Astrocyte (in vitro differentiated cells and primary cell): ENCODE data around the gene WNT7B. TPM values are rescaled to one million over a fixed set of nuclear protein-coding genes. Genes with fewer than 3 reads are reported as not detected.
A peak's percentile ranks its signal among the peaks of the same experiment; 100 is the strongest.

ENCODE experiments used
- DNase-seq: peaks from one replicate; pipeline ENCODE4 v3.0.0-alpha.2; 2010; ENCODE audit warnings: low read depth
- FAIRE-seq: peaks from 2 replicates; lab custom pipeline; 2011; peaks lifted over from hg19 to GRCh38; lab: Jason Lieb, UNC
- H2AFZ ChIP-seq: 2 replicates; pipeline ENCODE4 v1.6.0; 2012; ENCODE audit warnings: low read depth, low read length, inconsistent platforms
- H3K27ac ChIP-seq: 2 replicates; pipeline ENCODE4 v1.5.1; 2011; ENCODE audit warnings: low read depth, low read length, inconsistent platforms
- H3K27me3 ChIP-seq: 2 replicates; pipeline ENCODE4 v1.6.0; 2011; ENCODE audit warnings: low read length, inconsistent platforms; ENCODE audit not compliant: insufficient read depth
- H3K36me3 ChIP-seq: 2 replicates; pipeline ENCODE4 v1.5.1; 2011; ENCODE audit warnings: low read length, inconsistent platforms; ENCODE audit not compliant: insufficient read depth
- H3K4me1 ChIP-seq: 2 replicates; pipeline ENCODE4 v1.5.1; 2011; ENCODE audit warnings: low read length, inconsistent platforms; ENCODE audit not compliant: insufficient read depth
- H3K4me2 ChIP-seq: 2 replicates; pipeline ENCODE4 v1.6.0; 2012; ENCODE audit warnings: low read length, inconsistent platforms
- H3K4me3 ChIP-seq: 2 replicates; pipeline ENCODE4 v1.5.1; 2011; ENCODE audit warnings: low read depth, mild to moderate bottlenecking, low read length, inconsistent platforms; ENCODE audit not compliant: insufficient read depth
- H3K79me2 ChIP-seq: 2 replicates; pipeline ENCODE4 v1.6.0; 2012; ENCODE audit warnings: mild to moderate bottlenecking, low read length, inconsistent platforms; ENCODE audit not compliant: insufficient read depth
- H3K9ac ChIP-seq: 2 replicates; pipeline ENCODE4 v1.6.0; 2012; ENCODE audit warnings: mild to moderate bottlenecking, low read length, inconsistent platforms
- H3K9me3 ChIP-seq: 2 replicates; pipeline ENCODE4 v1.5.1; 2012; ENCODE audit warnings: low read depth, mild to moderate bottlenecking, low read length, inconsistent platforms; ENCODE audit not compliant: insufficient read depth
- H4K20me1 ChIP-seq: 2 replicates; pipeline ENCODE4 v1.6.0; 2012; ENCODE audit warnings: low read length, inconsistent platforms; ENCODE audit not compliant: insufficient read depth
- H3K27ac Mint-ChIP-seq: one replicate; pipeline ENCODE4 v1.8.0; 2021; ENCODE audit warnings: mild to moderate bottlenecking, mixed read lengths; ENCODE audit not compliant: unreplicated experiment
- H3K27me3 Mint-ChIP-seq: one replicate; pipeline ENCODE4 v1.8.0; 2021; ENCODE audit warnings: low read depth, mixed read lengths; ENCODE audit not compliant: unreplicated experiment
- H3K36me3 Mint-ChIP-seq: one replicate; pipeline ENCODE4 v1.8.0; 2021; ENCODE audit warnings: low read depth, mixed read lengths; ENCODE audit not compliant: unreplicated experiment
- H3K4me1 Mint-ChIP-seq: one replicate; pipeline ENCODE4 v1.8.0; 2021; ENCODE audit warnings: low read depth, mixed read lengths; ENCODE audit not compliant: unreplicated experiment
- H3K4me3 Mint-ChIP-seq: one replicate; pipeline ENCODE4 v1.8.0; 2021; ENCODE audit warnings: mild to moderate bottlenecking, moderate library complexity, mixed read lengths; ENCODE audit not compliant: unreplicated experiment
- H3K9me3 Mint-ChIP-seq: one replicate; pipeline ENCODE4 v1.8.0; 2021; ENCODE audit warnings: mild to moderate bottlenecking, mixed read lengths; ENCODE audit not compliant: unreplicated experiment
- EZH2 ChIP-seq: IDR thresholded peaks from 2 replicates; pipeline ENCODE4 v1.6.1; 2012; ENCODE audit warnings: mild to moderate bottlenecking, low read length, inconsistent platforms; ENCODE audit not compliant: insufficient read depth
- total RNA-seq: library from RNA; stranded (reverse); gene quantifications from 2 replicates; pipeline ENCODE4 v1.2.1, GENCODE V29; 2021
- TF ChIP-seq, protein P1 (sequence below): IDR thresholded peaks from 2 replicates; pipeline ENCODE4 v1.5.1; 2011; ENCODE audit warnings: low read depth, mild to moderate bottlenecking, inconsistent platforms, low read length, moderate library complexity; ENCODE audit not compliant: insufficient read depth

Gene WNT7B
- total RNA-seq, 1 donor from 2014 or later, result 1.7 TPM

DNA sequence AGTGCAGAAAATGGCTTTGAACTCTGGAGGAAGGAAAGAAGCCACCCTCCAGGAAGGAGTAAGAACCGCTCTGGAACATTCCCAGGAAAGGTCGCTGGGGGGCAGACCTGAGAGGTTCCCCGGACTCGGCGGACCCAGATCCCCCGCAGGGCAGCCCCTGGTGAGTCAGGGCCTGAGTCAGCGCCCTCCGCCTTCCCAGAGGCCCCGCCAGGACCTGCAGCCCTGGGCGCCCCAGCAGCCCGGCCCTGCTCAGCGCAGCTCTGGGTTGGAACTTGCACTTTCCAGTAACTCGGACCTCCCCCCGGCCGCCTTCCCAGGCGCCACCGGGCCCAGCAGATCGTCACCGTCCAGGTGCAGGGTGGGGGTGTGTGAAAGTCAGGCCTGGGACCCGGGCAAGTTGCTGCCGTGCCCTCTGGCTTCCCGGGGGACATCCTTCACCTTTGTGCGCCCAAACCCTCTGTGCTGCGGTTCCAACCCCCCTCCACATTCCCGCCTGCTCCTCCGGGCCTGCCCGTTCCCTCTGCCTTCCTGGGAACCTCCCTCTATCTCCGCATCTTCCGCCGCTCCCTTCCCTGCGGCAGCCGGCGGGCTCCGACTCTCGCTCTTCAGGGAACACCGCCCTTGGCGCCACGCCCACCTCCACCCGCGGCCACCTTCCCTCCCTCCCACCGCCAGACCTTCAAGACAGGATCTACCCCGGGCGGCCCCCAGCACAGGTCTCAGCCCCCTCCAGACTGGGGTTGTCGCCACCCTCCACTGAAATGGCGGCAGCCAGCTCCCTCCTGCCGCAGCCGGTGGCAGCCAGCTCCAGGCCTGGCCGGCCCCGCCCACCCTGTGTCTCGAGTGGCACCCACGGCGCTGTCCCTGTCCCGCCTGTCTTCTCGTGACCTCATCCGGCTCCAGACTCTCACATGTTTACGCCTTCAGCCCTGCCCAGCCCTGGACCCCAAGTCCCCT lies 36.8 kb upstream of the WNT7B start:
- peaks cover 7% of the 10 kb centered on the region for H3K9me3 Mint-ChIP-seq
- H3K9ac ChIP-seq, result peak overlapping the region; percentile 90
- peak overlapping the region; percentile 54 for H3K4me3 ChIP-seq
- peaks cover 14% of the 10 kb centered on the region for H3K79me2 ChIP-seq
- peak overlapping the region; percentile 70 for H2AFZ ChIP-seq
- DNase-seq (peak; percentile 94), FAIRE-seq (peak; percentile 49)
- peaks cover 46% of the 10 kb centered on the region for H3K4me1 ChIP-seq
- no peak for TF ChIP-seq EZH2
- TF ChIP-seq, protein P1, sequence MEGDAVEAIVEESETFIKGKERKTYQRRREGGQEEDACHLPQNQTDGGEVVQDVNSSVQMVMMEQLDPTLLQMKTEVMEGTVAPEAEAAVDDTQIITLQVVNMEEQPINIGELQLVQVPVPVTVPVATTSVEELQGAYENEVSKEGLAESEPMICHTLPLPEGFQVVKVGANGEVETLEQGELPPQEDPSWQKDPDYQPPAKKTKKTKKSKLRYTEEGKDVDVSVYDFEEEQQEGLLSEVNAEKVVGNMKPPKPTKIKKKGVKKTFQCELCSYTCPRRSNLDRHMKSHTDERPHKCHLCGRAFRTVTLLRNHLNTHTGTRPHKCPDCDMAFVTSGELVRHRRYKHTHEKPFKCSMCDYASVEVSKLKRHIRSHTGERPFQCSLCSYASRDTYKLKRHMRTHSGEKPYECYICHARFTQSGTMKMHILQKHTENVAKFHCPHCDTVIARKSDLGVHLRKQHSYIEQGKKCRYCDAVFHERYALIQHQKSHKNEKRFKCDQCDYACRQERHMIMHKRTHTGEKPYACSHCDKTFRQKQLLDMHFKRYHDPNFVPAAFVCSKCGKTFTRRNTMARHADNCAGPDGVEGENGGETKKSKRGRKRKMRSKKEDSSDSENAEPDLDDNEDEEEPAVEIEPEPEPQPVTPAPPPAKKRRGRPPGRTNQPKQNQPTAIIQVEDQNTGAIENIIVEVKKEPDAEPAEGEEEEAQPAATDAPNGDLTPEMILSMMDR, result peak; percentile 59
- peaks cover 6% of the 10 kb centered on the region for H3K9me3 ChIP-seq
- H3K27me3 Mint-ChIP-seq, result no peaks in the 10 kb centered on the region
- H3K4me1 Mint-ChIP-seq, result peaks cover 3% of the 10 kb centered on the region
- H3K36me3 ChIP-seq, result no peaks in the 10 kb centered on the region
- H4K20me1 ChIP-seq, result no peaks in the 10 kb centered on the region
- peak overlapping the region; percentile 96 for H3K27ac Mint-ChIP-seq
- H3K27me3 ChIP-seq, result no peaks in the 10 kb centered on the region
- H3K4me3 Mint-ChIP-seq, result peak overlapping the region; percentile 87
- peak overlapping the region; percentile 98 for H3K27ac ChIP-seq
- peak overlapping the region; percentile 91 for H3K4me2 ChIP-seq
- no peaks in the 10 kb centered on the region for H3K36me3 Mint-ChIP-seq

DNA sequence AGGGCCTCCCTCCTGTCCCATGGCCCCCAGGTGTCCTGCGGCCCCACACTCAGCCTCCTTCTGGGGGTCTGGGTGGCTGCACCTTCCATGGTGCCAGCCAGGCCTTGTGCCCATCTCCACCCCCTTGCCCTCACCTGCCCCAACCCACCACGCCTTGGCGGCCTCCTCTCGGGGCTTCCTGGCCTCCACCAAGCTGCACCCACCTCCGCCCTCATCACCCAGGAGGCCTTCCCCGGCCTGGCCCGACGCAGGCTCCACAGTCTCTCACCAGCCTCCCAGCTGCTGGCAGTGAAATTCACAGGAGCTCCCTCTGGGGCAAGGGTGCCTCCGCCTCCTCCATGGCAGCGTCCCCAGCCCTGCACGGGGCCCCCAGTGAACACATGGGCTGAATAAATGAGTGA lies 35.9 kb upstream of the WNT7B start:
- H3K27ac Mint-ChIP-seq, result no peak overlapping the region
- H3K9me3 Mint-ChIP-seq, result peaks cover 7% of the 10 kb centered on the region
- peaks cover 14% of the 10 kb centered on the region for H3K79me2 ChIP-seq
- peaks cover 54% of the 10 kb centered on the region for H3K4me1 ChIP-seq
- no peaks in the 10 kb centered on the region for H3K27me3 ChIP-seq
- H3K36me3 Mint-ChIP-seq, result no peaks in the 10 kb centered on the region
- FAIRE-seq (no peak), DNase-seq (no peak)
- peaks cover 3% of the 10 kb centered on the region for H3K4me1 Mint-ChIP-seq
- H3K27me3 Mint-ChIP-seq, result no peaks in the 10 kb centered on the region
- H3K9ac ChIP-seq, result peak overlapping the region; percentile 90
- TF ChIP-seq, protein P1, result no peak
- TF ChIP-seq EZH2, result no peak
- no peaks in the 10 kb centered on the region for H3K36me3 ChIP-seq
- peaks cover 6% of the 10 kb centered on the region for H3K9me3 ChIP-seq
- no peak overlapping the region for H2AFZ ChIP-seq
- H3K27ac ChIP-seq, result peak overlapping the region; percentile 98
- no peaks in the 10 kb centered on the region for H4K20me1 ChIP-seq
- no peak overlapping the region for H3K4me3 ChIP-seq
- peak overlapping the region; percentile 72 for H3K4me2 ChIP-seq
- H3K4me3 Mint-ChIP-seq, result no peak overlapping the region
